Measurements from ENCODE around the gene CAPN7.

The CAPN7 gene

GRCh38 chr3:15217841-15218267, 11.8 kb downstream of the CAPN7 start:
- no peak for TF ChIP-seq GATA3 (IDR thresholded peaks at IDR 0.05; ENCODE audit: low read depth, low read length)
- no peak for TF ChIP-seq GATA2 (IDR thresholded peaks at IDR 0.05; ENCODE audit: low read depth, low read length)

GRCh38 chr3:15218689-15219088, 12.6 kb downstream of the CAPN7 start:
- no peak for TF ChIP-seq GATA3 (IDR thresholded peaks at IDR 0.05; ENCODE audit: low read depth, low read length)
- TF ChIP-seq GATA2 (IDR thresholded peaks at IDR 0.05; ENCODE audit: low read depth, low read length): no peak

- TF ChIP-seq GATA2 (IDR thresholded peaks at IDR 0.05; ENCODE audit: low read depth, low read length): no peak
- TF ChIP-seq GATA3 (IDR thresholded peaks at IDR 0.05; ENCODE audit: low read depth, low read length): no peak
Measured at GRCh38 chr3:15220056-15220455, 14.0 kb downstream of the CAPN7 start.

GRCh38 chr3:15220661-15221060, 14.6 kb downstream of the CAPN7 start:
- TF ChIP-seq GATA3 (IDR thresholded peaks at IDR 0.05; ENCODE audit: low read depth, low read length) (no peak), GATA2 (IDR thresholded peaks at IDR 0.05; ENCODE audit: low read depth, low read length) (no peak)

GRCh38 chr3:15221574-15222217, 15.7 kb downstream of the CAPN7 start:
- no peak for TF ChIP-seq GATA3 (IDR thresholded peaks at IDR 0.05; ENCODE audit: low read depth, low read length)
- no peak for TF ChIP-seq GATA2 (IDR thresholded peaks at IDR 0.05; ENCODE audit: low read depth, low read length)

GRCh38 chr3:15223685-15224572, 17.9 kb downstream of the CAPN7 start:
- TF ChIP-seq GATA2 (IDR thresholded peaks at IDR 0.05; ENCODE audit: low read depth, low read length) (no peak), GATA3 (IDR thresholded peaks at IDR 0.05; ENCODE audit: low read depth, low read length) (no peak)

GRCh38 chr3:15228147-15228546, 22.1 kb downstream of the CAPN7 start:
- TF ChIP-seq GATA3 (IDR thresholded peaks at IDR 0.05; ENCODE audit: low read depth, low read length) (no peak), GATA2 (IDR thresholded peaks at IDR 0.05; ENCODE audit: low read depth, low read length) (no peak)

- TF ChIP-seq GATA2 (IDR thresholded peaks at IDR 0.05; ENCODE audit: low read depth, low read length) (no peak), GATA3 (IDR thresholded peaks at IDR 0.05; ENCODE audit: low read depth, low read length) (no peak)
Measured at GRCh38 chr3:15229262-15229661, 23.2 kb downstream of the CAPN7 start.

GRCh38 chr3:15241341-15241740, 35.3 kb downstream of the CAPN7 start:
- TF ChIP-seq GATA3 (IDR thresholded peaks at IDR 0.05; ENCODE audit: low read depth, low read length) (no peak), GATA2 (IDR thresholded peaks at IDR 0.05; ENCODE audit: low read depth, low read length) (no peak)

- TF ChIP-seq GATA3 (IDR thresholded peaks at IDR 0.05; ENCODE audit: low read depth, low read length) (no peak), GATA2 (IDR thresholded peaks at IDR 0.05; ENCODE audit: low read depth, low read length) (no peak)
Measured at GRCh38 chr3:15243822-15244482, 37.9 kb downstream of the CAPN7 start.

GRCh38 chr3:15246186-15246585, 40.1 kb downstream of the CAPN7 start:
- TF ChIP-seq GATA2 (IDR thresholded peaks at IDR 0.05; ENCODE audit: low read depth, low read length) (no peak), GATA3 (IDR thresholded peaks at IDR 0.05; ENCODE audit: low read depth, low read length) (no peak)

- TF ChIP-seq GATA3 (IDR thresholded peaks at IDR 0.05; ENCODE audit: low read depth, low read length) (no peak), GATA2 (IDR thresholded peaks at IDR 0.05; ENCODE audit: low read depth, low read length) (no peak)
Measured at GRCh38 chr3:15253023-15253697, 47.1 kb downstream of the CAPN7 start.

- TF ChIP-seq GATA2 (IDR thresholded peaks at IDR 0.05; ENCODE audit: low read depth, low read length) (no peak), GATA3 (IDR thresholded peaks at IDR 0.05; ENCODE audit: low read depth, low read length) (no peak)
Measured at GRCh38 chr3:15255215-15255614, 49.2 kb downstream of the CAPN7 start.

GRCh38 chr3:15256861-15257341, 50.9 kb downstream of the CAPN7 start:
- TF ChIP-seq GATA3 (IDR thresholded peaks at IDR 0.05; ENCODE audit: low read depth, low read length) (no peak), GATA2 (IDR thresholded peaks at IDR 0.05; ENCODE audit: low read depth, low read length) (no peak)

Data from SH-SY5Y (cell line).